PC-9 (cell line): Measurements from ENCODE around the gene ICOSLG.
"Not testable (repeated sequence)": the region's sequence is repeated elsewhere in the genome, so short reads cannot be mapped to it uniquely, and the experiment has no call there.

Experiments
- EZH2 ChIP-seq: fragments of 200-600 bp; sonication (generic); IDR thresholded peaks from 2 replicates; pipeline ENCODE4 v1.8.0; 2017; ENCODE audit warnings: antibody characterized with exemption, low read depth
- TF ChIP-seq, protein P1 (sequence below): fragments of 200-600 bp; sonication (generic); conservative IDR thresholded peaks from 2 replicates; pipeline ENCODE4 v1.6.1; 2017; ENCODE audit warnings: mixed run types, antibody characterized with exemption, mild to moderate bottlenecking, moderate library complexity

DNA sequence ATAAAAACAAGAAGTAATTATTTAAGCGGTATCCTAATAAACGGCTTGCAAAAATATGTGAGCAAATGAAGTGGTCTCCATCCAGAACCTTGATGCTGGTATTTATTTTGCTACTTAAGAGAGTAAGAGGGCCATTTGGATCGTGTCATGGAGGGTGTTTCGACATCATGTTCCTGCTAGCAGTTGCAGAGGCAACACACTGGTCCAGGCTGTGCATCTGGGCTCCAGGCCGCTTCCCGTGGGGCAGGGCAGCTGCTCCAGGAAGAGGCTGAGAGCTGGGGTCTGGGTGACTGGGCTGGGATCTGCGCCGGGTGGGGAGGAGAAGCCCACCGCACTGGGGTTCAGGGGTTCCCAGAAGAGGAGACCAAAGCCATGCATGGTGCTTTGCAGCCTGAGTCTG is 46.3 kb downstream of the ICOSLG start:
- TF ChIP-seq, protein P1, sequence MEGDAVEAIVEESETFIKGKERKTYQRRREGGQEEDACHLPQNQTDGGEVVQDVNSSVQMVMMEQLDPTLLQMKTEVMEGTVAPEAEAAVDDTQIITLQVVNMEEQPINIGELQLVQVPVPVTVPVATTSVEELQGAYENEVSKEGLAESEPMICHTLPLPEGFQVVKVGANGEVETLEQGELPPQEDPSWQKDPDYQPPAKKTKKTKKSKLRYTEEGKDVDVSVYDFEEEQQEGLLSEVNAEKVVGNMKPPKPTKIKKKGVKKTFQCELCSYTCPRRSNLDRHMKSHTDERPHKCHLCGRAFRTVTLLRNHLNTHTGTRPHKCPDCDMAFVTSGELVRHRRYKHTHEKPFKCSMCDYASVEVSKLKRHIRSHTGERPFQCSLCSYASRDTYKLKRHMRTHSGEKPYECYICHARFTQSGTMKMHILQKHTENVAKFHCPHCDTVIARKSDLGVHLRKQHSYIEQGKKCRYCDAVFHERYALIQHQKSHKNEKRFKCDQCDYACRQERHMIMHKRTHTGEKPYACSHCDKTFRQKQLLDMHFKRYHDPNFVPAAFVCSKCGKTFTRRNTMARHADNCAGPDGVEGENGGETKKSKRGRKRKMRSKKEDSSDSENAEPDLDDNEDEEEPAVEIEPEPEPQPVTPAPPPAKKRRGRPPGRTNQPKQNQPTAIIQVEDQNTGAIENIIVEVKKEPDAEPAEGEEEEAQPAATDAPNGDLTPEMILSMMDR: not testable (repeated sequence)
- TF ChIP-seq EZH2: not testable (repeated sequence)
